ENCODE data around the gene RAD52. TPM values are rescaled to one million over a fixed set of nuclear protein-coding genes. Genes with fewer than 3 reads are reported as not detected.

RAD52 gene
- total RNA-seq, 6 donors from 2014 or later = 8.2 to 59.7 (median 14.9) TPM

GRCh38 chr12:931591-931990 is 17.9 kb downstream of the RAD52 start:
- 69 to 76% methylated on average over 4 of the region's 4 CpGs for WGBS, 2 donors

GRCh38 chr12:931060-931459 is 18.4 kb downstream of the RAD52 start:
- DNase-seq = no peak
- Histone ChIP-seq H3K27ac (no peak overlapping the region), H3K4me3 (no peak overlapping the region), H3K4me1 (peaks cover 0 to 10% (median 0%) of the 10 kb centered on the region in 4 donors), H3K9me3 (no peaks in the 10 kb centered on the region), H3K36me3 (peaks cover 0 to 57% (median 40%) of the 10 kb centered on the region in 4 donors), H3K27me3 (no peaks in the 10 kb centered on the region)
- TF ChIP-seq EP300 (IDR thresholded peaks at IDR 0.05) = no peak
- TF ChIP-seq, protein P1, sequence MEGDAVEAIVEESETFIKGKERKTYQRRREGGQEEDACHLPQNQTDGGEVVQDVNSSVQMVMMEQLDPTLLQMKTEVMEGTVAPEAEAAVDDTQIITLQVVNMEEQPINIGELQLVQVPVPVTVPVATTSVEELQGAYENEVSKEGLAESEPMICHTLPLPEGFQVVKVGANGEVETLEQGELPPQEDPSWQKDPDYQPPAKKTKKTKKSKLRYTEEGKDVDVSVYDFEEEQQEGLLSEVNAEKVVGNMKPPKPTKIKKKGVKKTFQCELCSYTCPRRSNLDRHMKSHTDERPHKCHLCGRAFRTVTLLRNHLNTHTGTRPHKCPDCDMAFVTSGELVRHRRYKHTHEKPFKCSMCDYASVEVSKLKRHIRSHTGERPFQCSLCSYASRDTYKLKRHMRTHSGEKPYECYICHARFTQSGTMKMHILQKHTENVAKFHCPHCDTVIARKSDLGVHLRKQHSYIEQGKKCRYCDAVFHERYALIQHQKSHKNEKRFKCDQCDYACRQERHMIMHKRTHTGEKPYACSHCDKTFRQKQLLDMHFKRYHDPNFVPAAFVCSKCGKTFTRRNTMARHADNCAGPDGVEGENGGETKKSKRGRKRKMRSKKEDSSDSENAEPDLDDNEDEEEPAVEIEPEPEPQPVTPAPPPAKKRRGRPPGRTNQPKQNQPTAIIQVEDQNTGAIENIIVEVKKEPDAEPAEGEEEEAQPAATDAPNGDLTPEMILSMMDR (IDR thresholded peaks at IDR 0.05) = no peak
- no peak for TF ChIP-seq POLR2A (IDR thresholded peaks at IDR 0.05)
- no peak for TF ChIP-seq POLR2AphosphoS5 (IDR thresholded peaks at IDR 0.05)
- WGBS, 2 donors = 92 to 98% methylated on average over 5 of the region's 5 CpGs
- ATAC-seq (ENCODE audit: low FRiP score in 2 of 2) = no peak

More at GRCh38 chr12:931591-931990, 17.9 kb downstream of the RAD52 start:
- H3K4me1 ChIP-seq = peaks cover 0 to 10% (median 0%) of the 10 kb centered on the region in 4 donors
- H3K27ac ChIP-seq = no peak overlapping the region
- no peak overlapping the region for H3K4me3 ChIP-seq
- DNase-seq (no peak), ATAC-seq (ENCODE audit: low FRiP score in 2 of 2) (no peak)
- no peaks in the 10 kb centered on the region for H3K9me3 ChIP-seq
- H3K36me3 ChIP-seq = peaks cover 0 to 51% (median 35%) of the 10 kb centered on the region in 4 donors
- no peaks in the 10 kb centered on the region for H3K27me3 ChIP-seq
- TF ChIP-seq, protein P1 (IDR thresholded peaks at IDR 0.05) = no peak

DNA sequence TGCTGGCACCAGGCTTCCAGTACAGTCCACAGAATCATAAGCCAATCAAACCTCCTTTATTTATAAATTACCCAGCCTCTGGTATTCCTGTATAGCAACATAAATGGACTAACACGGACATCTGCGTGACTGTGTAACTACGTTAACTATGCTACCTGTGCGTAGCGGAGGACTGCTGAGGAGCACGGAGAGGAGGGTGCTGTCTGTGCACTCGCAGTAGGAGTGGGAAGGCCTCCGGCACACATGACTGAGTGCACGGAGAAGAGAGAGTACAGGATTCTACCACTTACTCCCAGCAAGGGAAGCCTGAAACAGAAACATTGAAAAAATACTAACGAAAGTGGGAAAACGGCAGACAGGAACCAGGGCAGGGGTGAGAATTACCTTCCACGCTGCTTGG is 22.9 kb downstream of the RAD52 start:
- Histone ChIP-seq H3K27ac (no peak overlapping the region), H3K4me1 (peaks cover 0 to 3% (median 0%) of the 10 kb centered on the region in 4 donors), H3K4me3 (no peak overlapping the region), H3K36me3 (peaks cover 6 to 91% (median 54%) of the 10 kb centered on the region in 4 donors), H3K27me3 (no peaks in the 10 kb centered on the region), H3K9me3 (no peaks in the 10 kb centered on the region)
- 86 to 95% methylated on average over 11 to 12 of the region's 12 CpGs for WGBS, 2 donors
- ATAC-seq (ENCODE audit: low FRiP score in 2 of 2) (no peak), DNase-seq (no peak)
- no peak for TF ChIP-seq EP300 (IDR thresholded peaks at IDR 0.05)
- TF ChIP-seq POLR2AphosphoS5 (IDR thresholded peaks at IDR 0.05) = no peak
- TF ChIP-seq, protein P1 (IDR thresholded peaks at IDR 0.05) = no peak
- no peak for TF ChIP-seq POLR2A (IDR thresholded peaks at IDR 0.05)

GRCh38 chr12:922285-922684 is 27.2 kb downstream of the RAD52 start:
- no peak overlapping the region for H3K4me3 ChIP-seq
- ATAC-seq (ENCODE audit: low FRiP score in 2 of 2) (no peak), DNase-seq (no peak)
- H3K27me3 ChIP-seq = no peaks in the 10 kb centered on the region
- H3K27ac ChIP-seq = no peak overlapping the region
- no peaks in the 10 kb centered on the region for H3K4me1 ChIP-seq
- peaks cover 12 to 76% (median 34%) of the 10 kb centered on the region in 4 donors for H3K36me3 ChIP-seq
- H3K9me3 ChIP-seq = no peaks in the 10 kb centered on the region
- TF ChIP-seq, protein P1 (IDR thresholded peaks at IDR 0.05) = no peak
- no peak for TF ChIP-seq EP300 (IDR thresholded peaks at IDR 0.05)
- no peak for TF ChIP-seq POLR2A (IDR thresholded peaks at IDR 0.05)
- TF ChIP-seq POLR2AphosphoS5 (IDR thresholded peaks at IDR 0.05) = no peak
- 70 to 80% methylated on average over 2 of the region's 2 CpGs for WGBS, 2 donors

DNA sequence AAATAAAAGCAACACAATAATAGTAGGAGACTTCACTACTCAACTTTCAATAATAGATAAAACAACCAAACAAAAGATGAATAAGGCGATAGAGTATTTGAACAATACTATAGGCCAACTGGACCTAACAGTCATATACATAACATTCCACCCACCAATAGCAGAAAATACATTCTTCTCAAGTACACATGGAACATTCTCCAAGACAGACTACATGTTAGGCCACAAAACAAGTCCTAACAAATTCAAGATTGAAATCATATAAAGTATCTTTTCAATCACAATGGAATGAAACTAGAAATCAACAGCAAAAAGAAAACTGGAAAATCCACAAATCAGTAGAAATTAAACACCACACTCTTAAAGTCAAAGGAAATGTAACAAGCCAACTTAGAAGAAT is 28.8 kb downstream of the RAD52 start:
- no peaks in the 10 kb centered on the region for H3K9me3 ChIP-seq
- H3K27me3 ChIP-seq = no peaks in the 10 kb centered on the region
- 95 to 97% methylated on average over 1 of the region's 1 CpG for WGBS, 2 donors
- H3K4me3 ChIP-seq = no peak overlapping the region
- TF ChIP-seq POLR2A (IDR thresholded peaks at IDR 0.05) (no peak), EP300 (IDR thresholded peaks at IDR 0.05) (no peak), POLR2AphosphoS5 (IDR thresholded peaks at IDR 0.05) (no peak)
- TF ChIP-seq, protein P1 (IDR thresholded peaks at IDR 0.05) = no peak
- H3K4me1 ChIP-seq = no peaks in the 10 kb centered on the region
- no peak for DNase-seq
- H3K27ac ChIP-seq = no peak overlapping the region
- ATAC-seq (ENCODE audit: low FRiP score in 2 of 2) = no peak
- H3K36me3 ChIP-seq = peaks cover 12 to 76% (median 32%) of the 10 kb centered on the region in 4 donors
